Measurements from ENCODE around the gene GET4.

GET4 gene

DNA sequence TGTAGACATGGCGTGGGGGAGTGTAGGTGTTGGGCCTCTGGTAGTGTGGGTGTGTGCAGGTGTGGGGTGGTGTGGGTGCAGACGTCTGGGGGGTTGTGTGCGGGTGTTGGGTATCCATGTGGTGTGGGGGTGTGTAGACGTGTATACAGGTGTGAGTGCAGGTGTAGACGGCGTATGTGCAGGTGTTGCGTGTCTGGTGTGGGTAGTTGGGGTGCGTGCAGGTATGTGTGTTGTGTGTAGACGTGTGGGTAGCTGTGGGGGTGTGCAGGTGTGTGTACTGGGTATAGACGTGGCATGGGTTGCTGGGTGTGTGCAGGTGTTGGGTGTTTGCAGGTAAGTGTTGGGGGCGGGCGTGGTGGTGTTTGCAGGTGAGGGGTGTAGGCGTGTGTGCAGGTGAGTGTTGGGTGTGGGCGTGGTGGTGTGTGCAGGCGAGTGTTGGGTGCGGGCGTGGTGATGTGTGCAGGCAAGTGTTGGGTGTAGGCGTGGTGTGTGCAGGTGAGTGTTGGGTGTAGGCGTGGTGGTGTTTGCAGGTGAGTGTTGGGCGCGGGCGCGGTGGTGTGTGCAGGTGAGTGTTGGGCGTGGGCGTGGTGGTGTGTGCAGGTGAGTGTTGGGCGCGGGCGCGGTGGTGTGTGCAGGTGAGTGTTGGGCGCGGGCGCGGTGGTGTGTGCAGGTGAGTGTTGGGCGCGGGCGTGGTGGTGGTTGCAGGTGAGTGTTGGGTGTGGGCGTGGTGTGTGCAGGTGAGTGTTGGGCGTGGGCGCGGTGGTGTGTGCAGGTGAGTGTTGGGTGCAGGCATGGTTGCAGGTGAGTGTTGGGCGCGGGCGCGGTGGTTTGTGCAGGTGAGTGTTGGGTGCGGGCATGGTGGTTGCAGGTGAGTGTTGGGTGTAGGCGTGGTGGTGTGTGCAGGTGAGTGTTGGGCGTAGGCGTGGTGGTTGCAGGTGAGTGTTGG, 16.6 kb downstream of the GET4 start:
- TF ChIP-seq, protein P1, sequence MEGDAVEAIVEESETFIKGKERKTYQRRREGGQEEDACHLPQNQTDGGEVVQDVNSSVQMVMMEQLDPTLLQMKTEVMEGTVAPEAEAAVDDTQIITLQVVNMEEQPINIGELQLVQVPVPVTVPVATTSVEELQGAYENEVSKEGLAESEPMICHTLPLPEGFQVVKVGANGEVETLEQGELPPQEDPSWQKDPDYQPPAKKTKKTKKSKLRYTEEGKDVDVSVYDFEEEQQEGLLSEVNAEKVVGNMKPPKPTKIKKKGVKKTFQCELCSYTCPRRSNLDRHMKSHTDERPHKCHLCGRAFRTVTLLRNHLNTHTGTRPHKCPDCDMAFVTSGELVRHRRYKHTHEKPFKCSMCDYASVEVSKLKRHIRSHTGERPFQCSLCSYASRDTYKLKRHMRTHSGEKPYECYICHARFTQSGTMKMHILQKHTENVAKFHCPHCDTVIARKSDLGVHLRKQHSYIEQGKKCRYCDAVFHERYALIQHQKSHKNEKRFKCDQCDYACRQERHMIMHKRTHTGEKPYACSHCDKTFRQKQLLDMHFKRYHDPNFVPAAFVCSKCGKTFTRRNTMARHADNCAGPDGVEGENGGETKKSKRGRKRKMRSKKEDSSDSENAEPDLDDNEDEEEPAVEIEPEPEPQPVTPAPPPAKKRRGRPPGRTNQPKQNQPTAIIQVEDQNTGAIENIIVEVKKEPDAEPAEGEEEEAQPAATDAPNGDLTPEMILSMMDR (IDR thresholded peaks at IDR 0.05; ENCODE audit: control insufficient read depth, insufficient read depth, low read depth, low read length, missing control alignments), result no peak
- no peak for DNase-seq (ENCODE audit: low read depth)
- no peak overlapping the region for H3K4me3 ChIP-seq (ENCODE audit: control insufficient read depth, low read depth, low read length)

DNA sequence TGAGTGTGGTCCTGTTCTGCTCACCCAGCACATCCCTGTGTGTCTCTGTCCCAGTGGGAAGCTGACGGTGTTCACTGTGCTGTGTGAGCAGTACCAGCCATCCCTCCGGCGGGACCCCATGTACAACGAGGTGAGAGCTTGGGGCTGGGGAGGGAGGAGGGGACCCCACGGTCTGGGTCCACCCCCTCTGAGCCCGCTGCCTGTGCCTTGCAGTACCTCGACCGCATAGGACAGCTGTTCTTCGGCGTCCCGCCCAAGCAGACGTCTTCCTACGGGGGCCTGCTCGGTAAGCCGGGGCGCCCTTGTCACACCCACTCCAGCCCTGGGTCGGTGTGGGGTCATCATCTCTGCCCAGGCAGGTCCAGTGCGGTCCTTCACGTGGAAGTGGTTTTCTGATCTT, 17.3 kb downstream of the GET4 start:
- no peak for DNase-seq (ENCODE audit: low read depth)
- no peak overlapping the region for H3K4me3 ChIP-seq (ENCODE audit: control insufficient read depth, low read depth, low read length)
- TF ChIP-seq, protein P1 (IDR thresholded peaks at IDR 0.05; ENCODE audit: control insufficient read depth, insufficient read depth, low read depth, low read length, missing control alignments), result no peak

DNA sequence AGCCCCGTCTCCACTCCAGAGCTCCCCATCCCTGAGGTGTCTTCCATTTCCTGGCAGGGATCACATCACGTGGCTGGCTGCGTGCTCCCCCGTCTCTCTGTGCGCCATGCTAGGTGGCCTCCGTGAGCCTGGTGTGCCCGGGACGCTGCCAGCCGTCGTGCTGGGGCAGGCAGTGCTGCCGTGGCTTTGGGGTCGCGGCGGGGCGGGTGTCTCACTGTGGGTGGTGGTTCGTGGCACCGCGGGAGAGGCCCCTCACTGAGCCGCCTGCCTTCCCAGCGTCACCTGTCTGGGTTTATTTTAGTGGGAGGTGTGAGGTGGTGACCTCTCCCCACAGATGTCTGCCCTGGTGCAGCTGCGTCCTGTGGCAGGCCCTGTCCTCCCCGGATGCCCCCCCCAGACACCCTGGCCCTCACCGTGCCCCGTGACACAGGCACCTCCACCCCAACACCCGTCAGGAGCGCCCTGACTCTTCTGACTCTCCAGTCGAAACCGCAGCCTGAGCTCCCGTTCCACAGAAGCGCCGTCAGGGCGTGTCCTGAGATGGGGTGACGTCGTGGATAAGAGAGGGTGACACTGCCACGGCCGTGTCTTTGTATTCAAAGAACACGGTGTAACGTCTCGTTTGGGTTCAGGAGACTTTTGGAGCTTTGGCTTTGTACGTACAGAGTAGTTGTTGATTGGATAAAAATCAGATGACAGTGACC, 18.0 kb downstream of the GET4 start:
- H3K4me3 ChIP-seq (ENCODE audit: control insufficient read depth, low read depth, low read length), result no peak overlapping the region
- DNase-seq (ENCODE audit: low read depth), result no peak
- TF ChIP-seq, protein P1 (IDR thresholded peaks at IDR 0.05; ENCODE audit: control insufficient read depth, insufficient read depth, low read depth, low read length, missing control alignments), result no peak

DNA sequence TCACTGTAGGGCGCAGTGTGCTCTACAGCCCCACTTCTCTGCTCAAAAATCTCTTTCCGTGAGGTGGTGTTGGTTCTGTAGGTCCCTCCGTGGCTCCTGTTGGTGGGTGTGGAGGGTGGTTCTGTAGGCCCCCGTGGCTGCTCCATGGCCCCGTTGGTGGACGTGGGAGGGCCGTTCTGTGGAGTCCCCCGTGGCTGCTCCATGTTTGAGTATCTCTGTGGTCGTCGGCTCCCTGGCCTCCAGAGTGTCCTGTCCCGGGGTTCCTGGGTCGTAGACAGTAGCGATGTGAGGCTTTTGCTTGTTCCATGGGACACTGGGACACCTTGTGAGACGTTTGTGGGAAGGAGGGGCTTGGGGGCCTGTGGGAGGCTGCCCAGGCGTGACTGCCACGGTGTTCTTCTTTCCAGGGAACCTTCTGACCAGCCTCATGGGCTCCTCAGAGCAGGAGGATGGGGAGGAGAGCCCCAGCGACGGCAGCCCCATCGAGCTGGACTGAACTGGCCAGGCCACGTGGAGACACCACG, 18.6 kb downstream of the GET4 start:
- H3K4me3 ChIP-seq (ENCODE audit: control insufficient read depth, low read depth, low read length), result no peak overlapping the region
- TF ChIP-seq, protein P1 (IDR thresholded peaks at IDR 0.05; ENCODE audit: control insufficient read depth, insufficient read depth, low read depth, low read length, missing control alignments), result no peak
- no peak for DNase-seq (ENCODE audit: low read depth)

DNA sequence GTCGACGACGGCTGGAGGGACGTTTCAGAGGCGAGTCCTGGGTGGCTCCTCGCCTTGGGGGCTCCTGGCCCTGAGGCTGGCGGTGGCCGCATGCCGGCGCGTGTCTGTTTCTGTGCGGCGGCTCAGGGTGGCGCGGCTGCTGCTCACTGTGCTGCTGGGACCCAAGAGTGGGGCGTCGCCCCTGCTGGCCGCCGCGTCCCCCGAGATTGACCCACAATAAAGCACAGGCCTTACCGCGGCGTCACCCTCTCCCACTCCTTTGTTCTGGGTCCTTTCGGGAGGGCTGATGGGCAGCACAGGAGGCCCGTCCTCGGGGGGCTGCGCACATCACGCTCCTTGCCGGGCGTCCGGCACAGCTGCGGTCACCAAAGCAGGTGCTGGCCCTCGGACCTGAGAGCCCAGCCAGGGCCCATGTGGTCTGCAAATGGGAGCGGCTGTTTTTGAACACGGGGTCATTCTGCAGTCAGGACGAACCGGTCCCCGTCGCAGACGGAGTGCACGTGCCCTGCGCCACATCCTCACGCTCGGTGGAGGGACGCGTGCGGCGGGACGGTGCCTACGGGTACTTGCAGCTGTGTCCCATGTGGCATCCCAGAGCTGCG, 19.2 kb downstream of the GET4 start:
- H3K4me3 ChIP-seq (ENCODE audit: control insufficient read depth, low read depth, low read length), result no peak overlapping the region
- TF ChIP-seq, protein P1 (IDR thresholded peaks at IDR 0.05; ENCODE audit: control insufficient read depth, insufficient read depth, low read depth, low read length, missing control alignments), result no peak
- DNase-seq (ENCODE audit: low read depth), result no peak

DNA sequence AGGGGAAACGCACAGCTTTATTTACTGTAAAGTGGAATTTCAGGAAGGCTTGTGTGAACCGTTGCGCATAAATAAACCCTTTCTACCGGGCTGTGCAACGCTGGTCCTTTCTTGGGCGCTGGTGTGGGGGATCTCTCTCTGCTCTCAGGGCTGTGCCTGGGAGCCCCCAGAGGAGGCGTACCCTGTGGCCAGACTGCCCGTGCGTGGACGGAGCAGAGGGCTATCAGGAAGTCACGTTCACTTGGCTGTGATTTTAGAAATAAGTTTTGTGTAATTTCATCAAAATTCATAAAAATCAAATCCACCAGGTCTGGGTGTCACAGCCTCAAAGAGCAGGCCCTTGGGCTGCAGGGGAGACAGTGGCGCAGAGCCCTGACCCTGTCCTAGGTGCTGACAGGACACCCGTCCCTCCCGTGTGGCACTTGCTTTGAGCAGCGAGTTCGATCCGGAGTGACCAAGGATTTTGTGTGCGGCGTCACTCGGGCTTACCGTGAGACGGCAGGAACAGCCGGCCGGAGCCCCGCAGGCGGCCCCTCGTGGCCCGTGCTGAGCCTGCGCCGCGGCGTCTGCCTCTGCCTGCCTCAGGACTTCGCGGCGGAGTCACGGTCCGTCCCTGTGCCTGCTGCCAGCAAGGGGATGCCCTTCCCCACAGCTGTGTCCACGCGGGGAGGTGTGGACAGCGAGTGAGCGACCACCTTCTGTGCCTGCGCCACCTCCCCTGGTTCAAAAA, 20.2 kb downstream of the GET4 start:
- TF ChIP-seq, protein P1 (IDR thresholded peaks at IDR 0.05; ENCODE audit: control insufficient read depth, insufficient read depth, low read depth, low read length, missing control alignments), result no peak
- DNase-seq (ENCODE audit: low read depth), result no peak
- H3K4me3 ChIP-seq (ENCODE audit: control insufficient read depth, low read depth, low read length), result no peak overlapping the region
